ENCODE results near the gene PLEKHJ1. TPM values are rescaled to one million over a fixed set of nuclear protein-coding genes. Genes with fewer than 3 reads are reported as not detected.
"Not testable (repeated sequence)": the region's sequence is repeated elsewhere in the genome, so short reads cannot be mapped to it uniquely, and the experiment has no call there.

The PLEKHJ1 gene
- total and polyA plus RNA-seq, 4 donors = 24.9 to 56.2 (median 44.3) TPM

- intact Hi-C loops (cut with DNase I) = no loop called here
- no peaks in the 10 kb centered on the region for H3K36me3 ChIP-seq (ENCODE audit: control insufficient read depth in 1 of 2, insufficient read depth in 2 of 2, low read length in 1 of 2)
- 91 to 93% methylated on average over 21 of the region's 21 CpGs for WGBS, 2 donors
Observed at GRCh38 chr19:2201473-2202148, 34.5 kb downstream of the PLEKHJ1 start.

GRCh38 chr19:2200624-2201294, 35.4 kb downstream of the PLEKHJ1 start:
- ATAC-seq (ENCODE audit: low FRiP score); H3K27me3 ChIP-seq (ENCODE audit: control insufficient read depth in 1 of 2, insufficient read depth in 2 of 2, low read length in 1 of 2); DNase-seq; intact Hi-C loops (cut with DNase I); H3K9me3 ChIP-seq (ENCODE audit: control insufficient read depth, low read length); H3K4me3 ChIP-seq (ENCODE audit: low read length in 2 of 2); H3K36me3 ChIP-seq (ENCODE audit: control insufficient read depth in 1 of 2, insufficient read depth in 2 of 2, low read length in 1 of 2); H3K4me1 ChIP-seq (ENCODE audit: control insufficient read depth in 1 of 2, insufficient read depth in 2 of 2, low read length in 2 of 2); H3K27ac ChIP-seq (ENCODE audit: low read depth in 1 of 2, low read length in 2 of 2): not testable (repeated sequence)
- 96 to 97% methylated on average over 50 of the region's 50 CpGs for WGBS, 2 donors

More at GRCh38 chr19:2201473-2202148, 34.5 kb downstream of the PLEKHJ1 start:
- no peaks in the 10 kb centered on the region for H3K4me1 ChIP-seq (ENCODE audit: control insufficient read depth in 1 of 2, insufficient read depth in 2 of 2, low read length in 2 of 2)
- H3K9me3 ChIP-seq (ENCODE audit: control insufficient read depth, low read length) = no peaks in the 10 kb centered on the region
- ATAC-seq (ENCODE audit: low FRiP score) (no peak), DNase-seq (no peak)
- no peaks in the 10 kb centered on the region for H3K27me3 ChIP-seq (ENCODE audit: control insufficient read depth in 1 of 2, insufficient read depth in 2 of 2, low read length in 1 of 2)
- H3K4me3 ChIP-seq (ENCODE audit: low read length in 2 of 2) = no peak overlapping the region
- H3K27ac ChIP-seq (ENCODE audit: low read depth in 1 of 2, low read length in 2 of 2) = no peak overlapping the region

GRCh38 chr19:2199861-2200623, 36.1 kb downstream of the PLEKHJ1 start:
- intact Hi-C loops (cut with DNase I) = loop anchor here in 1 of 2 donors (5.0 kb wide), 1 partner anchor 43 kb away; no protein-coding TSS in a partner anchor
- DNase-seq (no peak), ATAC-seq (ENCODE audit: low FRiP score) (no peak)
- Histone ChIP-seq H3K27me3 (ENCODE audit: control insufficient read depth in 1 of 2, insufficient read depth in 2 of 2, low read length in 1 of 2) (no peaks in the 10 kb centered on the region), H3K4me1 (ENCODE audit: control insufficient read depth in 1 of 2, insufficient read depth in 2 of 2, low read length in 2 of 2) (no peaks in the 10 kb centered on the region), H3K9me3 (ENCODE audit: control insufficient read depth, low read length) (no peaks in the 10 kb centered on the region), H3K27ac (ENCODE audit: low read depth in 1 of 2, low read length in 2 of 2) (no peak overlapping the region), H3K4me3 (ENCODE audit: low read length in 2 of 2) (no peak overlapping the region), H3K36me3 (ENCODE audit: control insufficient read depth in 1 of 2, insufficient read depth in 2 of 2, low read length in 1 of 2) (no peaks in the 10 kb centered on the region)
- WGBS, 2 donors = 92 to 94% methylated on average over 36 to 37 of the region's 37 CpGs

- no peaks in the 10 kb centered on the region for H3K9me3 ChIP-seq (ENCODE audit: control insufficient read depth, low read length)
- H3K4me3 ChIP-seq (ENCODE audit: low read length in 2 of 2) = no peak overlapping the region
- ATAC-seq (ENCODE audit: low FRiP score) = no peak
- 59 to 62% methylated on average over 18 of the region's 18 CpGs for WGBS, 2 donors
- H3K27ac ChIP-seq (ENCODE audit: low read depth in 1 of 2, low read length in 2 of 2) = no peak overlapping the region
- H3K27me3 ChIP-seq (ENCODE audit: control insufficient read depth in 1 of 2, insufficient read depth in 2 of 2, low read length in 1 of 2) = no peaks in the 10 kb centered on the region
- H3K36me3 ChIP-seq (ENCODE audit: control insufficient read depth in 1 of 2, insufficient read depth in 2 of 2, low read length in 1 of 2) = no peaks in the 10 kb centered on the region
- H3K4me1 ChIP-seq (ENCODE audit: control insufficient read depth in 1 of 2, insufficient read depth in 2 of 2, low read length in 2 of 2) = no peaks in the 10 kb centered on the region
- DNase-seq = no peak
- intact Hi-C loops (cut with DNase I) = loop anchor here in 1 of 2 donors (5.0 kb wide), 1 partner anchor 42 kb away; no protein-coding TSS in a partner anchor
Observed at GRCh38 chr19:2199215-2199614, 36.9 kb downstream of the PLEKHJ1 start.

- H3K36me3 ChIP-seq (ENCODE audit: control insufficient read depth in 1 of 2, insufficient read depth in 2 of 2, low read length in 1 of 2) = no peaks in the 10 kb centered on the region
- no peak overlapping the region for H3K27ac ChIP-seq (ENCODE audit: low read depth in 1 of 2, low read length in 2 of 2)
- no peak for DNase-seq
- ATAC-seq (ENCODE audit: low FRiP score) = no peak
- intact Hi-C loops (cut with DNase I) = loop anchor here in 1 of 2 donors (5.0 kb wide), 1 partner anchor 41 kb away; no protein-coding TSS in a partner anchor
- H3K4me3 ChIP-seq (ENCODE audit: low read length in 2 of 2) = no peak overlapping the region
- no peaks in the 10 kb centered on the region for H3K9me3 ChIP-seq (ENCODE audit: control insufficient read depth, low read length)
- H3K27me3 ChIP-seq (ENCODE audit: control insufficient read depth in 1 of 2, insufficient read depth in 2 of 2, low read length in 1 of 2) = no peaks in the 10 kb centered on the region
- H3K4me1 ChIP-seq (ENCODE audit: control insufficient read depth in 1 of 2, insufficient read depth in 2 of 2, low read length in 2 of 2) = no peaks in the 10 kb centered on the region
- 87 to 89% methylated on average over 19 to 22 of the region's 22 CpGs for WGBS, 2 donors
Observed at GRCh38 chr19:2198317-2198716, 37.8 kb downstream of the PLEKHJ1 start.

- no peaks in the 10 kb centered on the region for H3K9me3 ChIP-seq (ENCODE audit: control insufficient read depth, low read length)
- H3K27ac ChIP-seq (ENCODE audit: low read depth in 1 of 2, low read length in 2 of 2) = no peak overlapping the region
- no peaks in the 10 kb centered on the region for H3K27me3 ChIP-seq (ENCODE audit: control insufficient read depth in 1 of 2, insufficient read depth in 2 of 2, low read length in 1 of 2)
- H3K4me3 ChIP-seq (ENCODE audit: low read length in 2 of 2) = no peak overlapping the region
- ATAC-seq (ENCODE audit: low FRiP score) = no peak
- 91 to 92% methylated on average over 15 of the region's 15 CpGs for WGBS, 2 donors
- intact Hi-C loops (cut with DNase I) = loop anchor here in 1 of 2 donors (5.0 kb wide), 1 partner anchor 40 kb away; no protein-coding TSS in a partner anchor
- no peak for DNase-seq
- H3K36me3 ChIP-seq (ENCODE audit: control insufficient read depth in 1 of 2, insufficient read depth in 2 of 2, low read length in 1 of 2) = no peaks in the 10 kb centered on the region
- H3K4me1 ChIP-seq (ENCODE audit: control insufficient read depth in 1 of 2, insufficient read depth in 2 of 2, low read length in 2 of 2) = no peaks in the 10 kb centered on the region
Observed at GRCh38 chr19:2197270-2197669, 38.9 kb downstream of the PLEKHJ1 start.

GRCh38 chr19:2195914-2196313, 40.2 kb downstream of the PLEKHJ1 start:
- no peaks in the 10 kb centered on the region for H3K9me3 ChIP-seq (ENCODE audit: control insufficient read depth, low read length)
- DNase-seq = no peak
- ATAC-seq (ENCODE audit: low FRiP score) = no peak
- H3K27ac ChIP-seq (ENCODE audit: low read depth in 1 of 2, low read length in 2 of 2) = no peak overlapping the region
- intact Hi-C loops (cut with DNase I) = loop anchor here in 1 of 2 donors (5.0 kb wide), 1 partner anchor 39 kb away; no protein-coding TSS in a partner anchor
- WGBS, 2 donors = 94 to 95% methylated on average over 19 of the region's 19 CpGs
- no peaks in the 10 kb centered on the region for H3K4me1 ChIP-seq (ENCODE audit: control insufficient read depth in 1 of 2, insufficient read depth in 2 of 2, low read length in 2 of 2)
- H3K36me3 ChIP-seq (ENCODE audit: control insufficient read depth in 1 of 2, insufficient read depth in 2 of 2, low read length in 1 of 2) = no peaks in the 10 kb centered on the region
- no peak overlapping the region for H3K4me3 ChIP-seq (ENCODE audit: low read length in 2 of 2)
- no peaks in the 10 kb centered on the region for H3K27me3 ChIP-seq (ENCODE audit: control insufficient read depth in 1 of 2, insufficient read depth in 2 of 2, low read length in 1 of 2)

- intact Hi-C loops (cut with DNase I) = loop anchor here in 1 of 2 donors (5.0 kb wide), 1 partner anchor 38 kb away; no protein-coding TSS in a partner anchor
- DNase-seq (no peak), ATAC-seq (ENCODE audit: low FRiP score) (no peak)
- Histone ChIP-seq H3K4me3 (ENCODE audit: low read length in 2 of 2) (no peak overlapping the region), H3K27me3 (ENCODE audit: control insufficient read depth in 1 of 2, insufficient read depth in 2 of 2, low read length in 1 of 2) (no peaks in the 10 kb centered on the region), H3K27ac (ENCODE audit: low read depth in 1 of 2, low read length in 2 of 2) (no peak overlapping the region), H3K4me1 (ENCODE audit: control insufficient read depth in 1 of 2, insufficient read depth in 2 of 2, low read length in 2 of 2) (no peaks in the 10 kb centered on the region), H3K36me3 (ENCODE audit: control insufficient read depth in 1 of 2, insufficient read depth in 2 of 2, low read length in 1 of 2) (no peaks in the 10 kb centered on the region), H3K9me3 (ENCODE audit: control insufficient read depth, low read length) (no peaks in the 10 kb centered on the region)
- 93 to 95% methylated on average over 13 of the region's 13 CpGs for WGBS, 2 donors
Observed at GRCh38 chr19:2195361-2195760, 40.8 kb downstream of the PLEKHJ1 start.
